ENCODE results near the gene ATP8A2. TPM values are rescaled to one million over a fixed set of nuclear protein-coding genes. Genes with fewer than 3 reads are reported as not detected.

ATP8A2 gene
- total RNA-seq, 4 donors from 2014 or later = 0.13 to 0.29 (median 0.24) TPM

GRCh38 chr13:25756912-25757311 is 385.1 kb downstream of the ATP8A2 start:
- Histone ChIP-seq H3K27ac (no peak overlapping the region), H3K27me3 (no peaks in the 10 kb centered on the region), H3K36me3 (no peaks in the 10 kb centered on the region), H3K4me1 (peaks cover 0 to 3% of the 10 kb centered on the region in 2 donors), H3K9me3 (no peaks in the 10 kb centered on the region), H3K4me3 (replicated peaks in 1 of 3) (no peak overlapping the region)
- intact Hi-C loops (cut with DNase I) = no loop called here
- no peak for DNase-seq
- TF ChIP-seq POLR2A (IDR thresholded peaks at IDR 0.05) (no peak), CTCF (IDR thresholded peaks at IDR 0.05) (peak in 2 of 6 experiments; percentile 19 to 26)
- WGBS, 2 donors = 79 to 84% methylated on average over 8 of the region's 8 CpGs

GRCh38 chr13:25761041-25761440 is 389.3 kb downstream of the ATP8A2 start:
- H3K9me3 ChIP-seq = no peaks in the 10 kb centered on the region
- intact Hi-C loops (cut with DNase I) = no loop called here
- H3K4me3 ChIP-seq (replicated peaks in 1 of 3) = no peak overlapping the region
- no peak for DNase-seq
- H3K27ac ChIP-seq = no peak overlapping the region
- H3K4me1 ChIP-seq = no peaks in the 10 kb centered on the region
- whole genome bisulfite sequencing, 2 donors = 88 to 91% methylated on average over 3 of the region's 3 CpGs
- no peak for TF ChIP-seq CTCF (IDR thresholded peaks at IDR 0.05)
- no peak for TF ChIP-seq POLR2A (IDR thresholded peaks at IDR 0.05)
- no peaks in the 10 kb centered on the region for H3K27me3 ChIP-seq
- H3K36me3 ChIP-seq = no peaks in the 10 kb centered on the region

GRCh38 chr13:25762281-25762680 is 390.5 kb downstream of the ATP8A2 start:
- Histone ChIP-seq H3K27me3 (no peaks in the 10 kb centered on the region), H3K36me3 (no peaks in the 10 kb centered on the region), H3K4me3 (replicated peaks in 1 of 3) (no peak overlapping the region), H3K4me1 (no peaks in the 10 kb centered on the region), H3K9me3 (no peaks in the 10 kb centered on the region), H3K27ac (no peak overlapping the region)
- TF ChIP-seq CTCF (IDR thresholded peaks at IDR 0.05) (no peak), POLR2A (IDR thresholded peaks at IDR 0.05) (no peak)
- WGBS, 2 donors = 75 to 80% methylated on average over 2 of the region's 2 CpGs
- DNase-seq = no peak
- intact Hi-C loops (cut with DNase I) = no loop called here

- Histone ChIP-seq H3K36me3 (no peaks in the 10 kb centered on the region), H3K4me3 (replicated peaks in 1 of 3) (no peak overlapping the region), H3K4me1 (no peaks in the 10 kb centered on the region), H3K27me3 (no peaks in the 10 kb centered on the region), H3K27ac (no peak overlapping the region), H3K9me3 (no peaks in the 10 kb centered on the region)
- no peak for DNase-seq
- intact Hi-C loops (cut with DNase I) = no loop called here
- TF ChIP-seq CTCF (IDR thresholded peaks at IDR 0.05) (no peak), POLR2A (IDR thresholded peaks at IDR 0.05) (no peak)
- WGBS, 2 donors = 63 to 64% methylated on average over 7 to 8 of the region's 8 CpGs
Observed at GRCh38 chr13:25762795-25763377, 391.1 kb downstream of the ATP8A2 start.

- TF ChIP-seq CTCF (IDR thresholded peaks at IDR 0.05) (no peak), POLR2A (IDR thresholded peaks at IDR 0.05) (no peak)
- intact Hi-C loops (cut with DNase I) = no loop called here
- H3K27me3 ChIP-seq = no peaks in the 10 kb centered on the region
- no peaks in the 10 kb centered on the region for H3K36me3 ChIP-seq
- H3K4me3 ChIP-seq (replicated peaks in 1 of 3) = no peak overlapping the region
- WGBS, 2 donors = 93 to 98% methylated on average over 4 of the region's 4 CpGs
- no peak overlapping the region for H3K27ac ChIP-seq
- no peaks in the 10 kb centered on the region for H3K9me3 ChIP-seq
- DNase-seq = no peak
- no peaks in the 10 kb centered on the region for H3K4me1 ChIP-seq
Observed at GRCh38 chr13:25764378-25764777, 392.6 kb downstream of the ATP8A2 start.
